IgD-negative memory B cell (primary cell): ENCODE results near the gene C5orf15. TPM values are rescaled to one million over a fixed set of nuclear protein-coding genes. Genes with fewer than 3 reads are reported as not detected.

Source experiments
- H3K27ac Mint-ChIP-seq, 3 donors: one replicate each; pipeline ENCODE4 v1.8.0; 2020 to 2022; ENCODE audit warnings: mild to moderate bottlenecking in 3 of 3, mixed read lengths in 3 of 3, moderate library complexity in 1 of 3
- H3K27me3 Mint-ChIP-seq: one replicate; pipeline ENCODE4 v1.8.0; 2021; ENCODE audit warnings: mixed read lengths
- H3K36me3 Mint-ChIP-seq: one replicate; pipeline ENCODE4 v1.8.0; 2020; ENCODE audit warnings: mild to moderate bottlenecking, mixed read lengths
- H3K4me1 Mint-ChIP-seq, 3 donors: one replicate each; pipeline ENCODE4 v1.8.0; 2020 to 2022; ENCODE audit warnings: mixed read lengths in 3 of 3, mild to moderate bottlenecking in 1 of 3
- H3K4me3 Mint-ChIP-seq, 4 donors: one replicate each; pipeline ENCODE4 v1.8.0; 2020 to 2022; ENCODE audit warnings: mild to moderate bottlenecking in 4 of 4, mixed read lengths in 4 of 4, moderate library complexity in 3 of 4
- H3K9me3 Mint-ChIP-seq, 3 donors: one replicate each; pipeline ENCODE4 v1.8.0; 2020 to 2021; ENCODE audit warnings: mixed read lengths in 3 of 3, mild to moderate bottlenecking in 1 of 3
- polyA plus RNA-seq: library from polyadenylated mRNA; unstranded; fragments of 300-500 nt; fragmentation: Illumina TruSeq; gene quantifications from one replicate; pipeline ENCODE4 v1.2.3, GENCODE V29; 2021

The C5orf15 gene
- polyA plus RNA-seq, 1 donor from 2014 or later = 25.5 TPM

DNA sequence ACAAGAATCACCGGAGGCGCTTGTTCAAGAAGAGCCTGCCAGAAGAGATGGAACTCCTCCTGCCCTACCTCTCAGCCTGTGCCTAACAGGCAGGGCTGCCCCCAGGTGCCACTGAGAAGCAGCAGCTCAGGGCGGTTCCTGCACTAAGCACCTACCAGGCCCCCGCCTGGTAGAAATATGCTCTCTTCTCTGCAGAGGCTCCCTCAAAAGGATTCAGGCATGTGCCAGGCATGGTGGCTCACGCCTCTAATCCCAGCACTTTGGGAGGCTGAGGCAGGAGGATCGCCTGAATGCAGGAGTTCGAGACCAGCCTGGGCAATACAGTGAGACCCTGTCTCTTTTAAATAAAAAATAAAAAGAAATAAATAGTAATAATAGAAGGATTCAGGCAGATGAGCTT lies 30.4 kb upstream of the C5orf15 start:
- H3K27ac Mint-ChIP-seq = no peak overlapping the region
- H3K4me1 Mint-ChIP-seq = peaks cover 51 to 62% (median 54%) of the 10 kb centered on the region in 3 donors
- peak overlapping the region in 1 of 4 donors; percentile 5 for H3K4me3 Mint-ChIP-seq
- H3K27me3 Mint-ChIP-seq = no peaks in the 10 kb centered on the region
- no peaks in the 10 kb centered on the region for H3K36me3 Mint-ChIP-seq
- H3K9me3 Mint-ChIP-seq = no peaks in the 10 kb centered on the region

DNA sequence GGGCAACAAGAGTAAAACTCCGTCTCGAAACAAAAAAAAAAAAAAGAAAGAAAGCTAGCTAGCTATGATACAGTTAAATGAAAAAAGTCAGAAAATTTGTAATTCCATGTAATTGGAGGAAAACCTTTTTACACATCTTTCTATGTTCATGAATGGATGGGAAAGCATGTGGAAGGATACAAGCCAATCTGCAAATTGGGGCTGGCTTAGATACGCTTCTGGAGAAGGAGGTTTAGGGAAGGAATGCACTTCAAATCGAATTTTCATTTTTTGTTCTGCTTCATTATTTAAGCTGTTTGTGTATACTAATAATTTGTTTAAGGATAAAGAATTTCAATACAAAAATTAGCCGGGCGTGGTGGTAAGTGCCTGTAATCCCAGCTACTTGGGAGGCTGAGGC lies 29.6 kb upstream of the C5orf15 start:
- Mint-ChIP-seq H3K4me1 (peaks cover 48 to 61% (median 50%) of the 10 kb centered on the region in 3 donors), H3K36me3 (no peaks in the 10 kb centered on the region), H3K4me3 (no peak overlapping the region), H3K9me3 (no peaks in the 10 kb centered on the region), H3K27me3 (no peaks in the 10 kb centered on the region), H3K27ac (no peak overlapping the region)

DNA sequence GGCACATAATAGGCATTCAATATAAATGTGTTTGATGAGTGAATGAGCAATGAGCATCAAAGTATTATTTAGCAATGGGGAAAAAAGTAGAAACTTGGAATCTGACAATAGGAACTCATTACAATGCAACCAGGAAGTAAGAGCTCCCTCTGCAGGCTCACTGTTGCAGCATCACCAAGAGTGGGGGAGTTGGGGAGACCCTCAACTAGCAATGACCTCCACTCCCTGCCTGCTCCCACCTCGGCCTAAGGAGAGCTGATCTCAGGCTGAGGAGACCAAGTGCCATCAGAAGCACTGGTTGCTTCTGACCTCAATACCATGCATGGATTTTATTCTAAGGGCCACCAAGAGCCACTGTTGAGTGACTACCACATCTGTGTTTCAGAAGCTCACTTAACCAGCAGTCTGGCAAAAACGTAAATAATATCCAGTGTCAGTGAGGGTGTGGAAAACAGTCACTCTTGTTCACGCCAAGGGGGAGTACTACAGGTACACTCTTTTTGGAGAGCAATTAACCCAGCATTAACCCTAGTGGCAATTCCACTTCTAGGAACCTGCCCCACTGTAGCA lies 28.3 kb upstream of the C5orf15 start:
- peaks cover 42 to 55% (median 44%) of the 10 kb centered on the region in 3 donors for H3K4me1 Mint-ChIP-seq
- H3K27ac Mint-ChIP-seq = peak overlapping the region in 1 of 3 donors; percentile 2
- no peaks in the 10 kb centered on the region for H3K9me3 Mint-ChIP-seq
- H3K4me3 Mint-ChIP-seq = peak overlapping the region in 2 of 4 donors; percentile 9 to 22
- no peaks in the 10 kb centered on the region for H3K36me3 Mint-ChIP-seq
- H3K27me3 Mint-ChIP-seq = no peaks in the 10 kb centered on the region

DNA sequence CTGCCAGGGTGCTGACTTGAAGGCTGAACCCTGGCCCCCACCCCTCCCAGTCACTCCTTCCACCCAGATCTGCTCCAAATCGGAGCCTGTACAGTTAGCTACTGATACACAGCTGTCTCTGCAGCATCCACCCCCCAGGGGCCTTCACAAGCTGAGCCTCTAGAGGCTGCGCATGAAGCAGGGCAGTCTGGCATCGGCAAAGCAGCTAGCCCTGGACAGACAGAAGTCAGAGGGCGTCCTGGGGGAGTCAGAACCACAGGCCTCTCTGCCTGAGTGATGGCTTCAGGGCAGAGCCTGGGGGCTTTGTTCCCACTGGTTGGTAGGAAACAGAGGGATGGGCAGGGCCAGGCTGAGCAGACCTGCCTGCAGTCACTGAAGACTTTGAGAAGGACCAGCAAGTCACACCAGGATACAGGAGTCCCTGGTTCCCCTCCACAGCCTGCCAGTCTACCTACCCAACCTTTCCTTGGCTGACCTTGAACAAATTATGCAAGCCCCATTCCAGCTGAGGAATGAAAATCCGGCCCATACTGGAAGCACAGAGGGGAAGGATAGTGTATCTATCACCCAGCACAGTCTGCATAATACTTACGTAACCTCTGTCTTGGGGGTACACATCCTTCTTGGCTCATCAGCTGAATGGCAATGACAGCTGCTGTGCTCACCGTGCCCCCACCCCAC lies 27.6 kb upstream of the C5orf15 start:
- H3K27ac Mint-ChIP-seq = no peak overlapping the region
- H3K4me1 Mint-ChIP-seq = peaks cover 41 to 52% (median 41%) of the 10 kb centered on the region in 3 donors
- H3K4me3 Mint-ChIP-seq = no peak overlapping the region
- H3K9me3 Mint-ChIP-seq = no peaks in the 10 kb centered on the region
- no peaks in the 10 kb centered on the region for H3K27me3 Mint-ChIP-seq
- no peaks in the 10 kb centered on the region for H3K36me3 Mint-ChIP-seq

DNA sequence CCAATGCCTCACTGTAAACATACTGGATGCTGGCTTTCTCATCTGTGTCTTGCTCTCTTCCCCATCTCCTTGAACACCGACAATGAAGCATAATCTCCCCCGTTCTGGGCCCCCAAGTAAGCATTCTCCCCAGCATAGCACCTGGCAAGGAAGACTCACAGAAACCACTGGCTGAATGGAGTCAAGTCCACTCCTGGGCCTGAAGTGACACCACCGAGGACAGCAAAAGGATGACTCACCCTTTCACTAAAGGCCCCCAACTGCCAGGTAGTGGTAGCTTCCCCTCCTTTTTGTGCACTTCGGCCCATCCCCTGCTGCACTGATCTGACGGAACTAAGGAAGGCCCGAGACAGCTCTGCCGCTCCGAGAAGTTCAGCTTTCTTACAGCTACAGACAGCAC lies 26.9 kb upstream of the C5orf15 start:
- H3K27me3 Mint-ChIP-seq = no peaks in the 10 kb centered on the region

DNA sequence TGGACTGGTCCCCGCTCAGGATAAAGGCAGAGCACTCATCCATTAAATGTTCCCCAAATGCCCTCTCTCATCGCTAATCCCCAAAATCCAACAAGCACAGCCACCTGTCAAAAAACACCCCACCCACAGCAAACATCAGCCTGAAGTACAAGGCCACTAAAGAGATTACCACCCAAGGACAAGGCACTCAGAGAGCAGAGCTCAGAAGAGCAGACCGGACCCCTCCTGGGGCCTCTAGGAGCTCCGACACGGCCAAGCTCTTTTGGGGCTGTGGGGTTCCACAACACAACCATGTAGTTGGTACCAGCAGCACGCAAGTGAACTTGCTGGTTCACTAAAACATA lies 26.5 kb upstream of the C5orf15 start:
- no peaks in the 10 kb centered on the region for H3K27me3 Mint-ChIP-seq
- peak overlapping the region in 1 of 4 donors; percentile 56 for H3K4me3 Mint-ChIP-seq
- no peaks in the 10 kb centered on the region for H3K36me3 Mint-ChIP-seq
- no peaks in the 10 kb centered on the region for H3K9me3 Mint-ChIP-seq
- peak overlapping the region in 2 of 3 donors; percentile 50 to 93 for H3K27ac Mint-ChIP-seq
- H3K4me1 Mint-ChIP-seq = peaks cover 38 to 46% (median 41%) of the 10 kb centered on the region in 3 donors

More for the DNA sequence above, 26.9 kb upstream of the C5orf15 start:
- Mint-ChIP-seq H3K27ac (peak overlapping the region in 2 of 3 donors; percentile 50 to 93), H3K9me3 (no peaks in the 10 kb centered on the region), H3K36me3 (no peaks in the 10 kb centered on the region), H3K4me3 (peak overlapping the region in 1 of 4 donors; percentile 56), H3K4me1 (peaks cover 40 to 49% (median 41%) of the 10 kb centered on the region in 3 donors)

DNA sequence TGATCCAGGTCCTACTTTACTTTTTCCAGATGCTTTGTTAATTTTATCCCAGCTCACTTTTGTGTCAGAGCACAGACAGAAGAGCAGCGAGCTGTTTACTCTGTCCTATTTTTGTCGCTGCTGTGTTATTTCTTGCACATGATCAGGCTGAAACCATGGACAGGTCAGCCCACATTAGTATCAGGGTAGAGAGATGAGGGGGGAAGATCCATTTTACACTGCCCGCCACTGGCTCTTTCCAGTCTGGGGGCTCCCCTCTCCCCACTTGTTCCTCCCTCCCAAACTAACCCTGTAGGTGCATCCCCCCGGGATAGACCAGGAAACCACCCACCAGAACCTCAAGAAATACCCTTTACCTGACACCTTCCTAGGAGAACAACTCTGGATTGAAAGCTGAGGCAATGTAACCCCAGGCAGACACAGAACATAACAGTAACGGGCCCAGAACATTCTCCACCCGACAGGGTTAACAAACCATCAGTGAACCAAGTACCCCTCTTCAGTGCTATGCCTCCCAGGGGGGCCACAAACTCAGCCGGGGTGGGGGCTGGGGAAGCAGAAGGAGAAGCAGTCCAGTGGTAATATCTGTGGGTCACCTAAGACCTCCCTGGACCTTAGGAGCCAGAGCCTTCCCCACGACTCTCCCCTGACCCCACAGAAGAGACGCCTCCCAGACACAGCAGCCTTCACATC lies 26.0 kb upstream of the C5orf15 start:
- Mint-ChIP-seq H3K4me3 (peak overlapping the region in 1 of 4 donors; percentile 60), H3K4me1 (peaks cover 33 to 41% (median 37%) of the 10 kb centered on the region in 3 donors), H3K36me3 (no peaks in the 10 kb centered on the region), H3K27me3 (no peaks in the 10 kb centered on the region), H3K9me3 (no peaks in the 10 kb centered on the region), H3K27ac (peak overlapping the region in 1 of 3 donors; percentile 93)

DNA sequence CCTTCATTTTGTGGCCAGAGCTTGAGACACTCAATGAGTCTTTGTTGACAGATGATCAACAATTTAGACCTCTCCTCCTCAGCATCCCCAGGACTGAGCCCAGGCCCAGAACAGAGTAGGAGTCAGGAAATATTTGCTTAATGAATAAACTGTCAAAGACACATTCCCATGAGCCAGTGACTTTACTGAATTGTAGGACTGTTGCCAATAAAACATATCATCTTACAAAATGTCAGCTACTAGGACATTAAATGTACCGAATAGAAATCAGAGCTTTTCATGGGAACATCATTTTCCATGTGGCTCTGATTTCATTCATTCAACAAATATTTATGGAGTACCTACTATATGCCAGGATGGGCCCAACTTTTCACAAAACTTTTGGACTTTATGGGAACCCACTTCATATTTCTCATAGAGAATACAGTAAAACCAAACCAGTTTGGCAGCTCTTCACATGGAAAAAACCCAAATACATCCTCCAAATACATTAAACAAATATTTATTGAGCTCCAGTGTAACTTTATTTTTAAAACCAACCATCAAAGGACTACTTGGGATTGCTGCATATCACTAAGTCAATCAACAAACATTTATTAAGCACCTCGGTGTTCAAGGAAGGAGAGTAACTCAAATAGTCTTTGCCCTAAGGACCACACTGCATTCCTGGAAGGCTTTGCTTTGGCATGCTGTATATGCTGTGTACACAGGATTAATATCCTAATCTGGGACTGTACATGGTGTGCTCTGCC lies 24.9 kb upstream of the C5orf15 start:
- Mint-ChIP-seq H3K27ac (peak overlapping the region in 1 of 3 donors; percentile 19), H3K9me3 (no peaks in the 10 kb centered on the region), H3K4me3 (peak overlapping the region in 1 of 4 donors; percentile 35), H3K27me3 (no peaks in the 10 kb centered on the region), H3K4me1 (peaks cover 33 to 39% (median 36%) of the 10 kb centered on the region in 3 donors), H3K36me3 (no peaks in the 10 kb centered on the region)

DNA sequence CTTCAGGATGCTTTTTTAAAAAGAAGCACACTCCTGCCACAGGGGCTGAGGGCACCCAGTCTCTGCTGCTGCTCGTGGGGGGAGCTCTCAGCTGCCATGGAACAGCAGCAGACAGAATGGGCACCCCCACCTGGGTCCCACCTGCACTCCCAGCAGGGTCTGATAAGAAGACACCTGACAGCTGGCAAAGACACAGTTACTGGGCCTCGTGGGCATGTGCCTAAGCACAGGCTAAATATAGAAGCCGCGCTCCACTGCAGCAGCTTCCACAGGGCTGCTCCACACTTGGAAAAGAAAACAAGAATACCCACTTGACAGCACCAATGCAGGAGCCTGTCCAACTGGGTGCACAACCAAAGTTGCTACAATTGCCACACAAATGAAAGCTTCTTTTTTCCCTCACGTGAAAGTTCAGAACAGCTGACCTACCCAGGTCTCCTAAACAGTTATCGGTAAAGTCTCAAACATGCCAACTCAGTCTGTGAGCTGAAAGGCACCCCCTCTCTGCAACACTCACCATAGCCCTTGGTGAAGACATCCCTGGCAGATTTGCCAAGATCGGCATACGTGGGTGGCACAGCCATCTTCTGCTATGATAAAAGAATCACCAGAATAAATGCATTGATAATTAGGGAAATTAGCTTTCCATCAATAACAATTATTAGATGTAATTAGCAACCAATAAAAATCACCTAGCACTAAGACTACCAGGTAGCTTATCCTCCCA lies 24.2 kb upstream of the C5orf15 start:
- H3K27me3 Mint-ChIP-seq = no peaks in the 10 kb centered on the region
- peaks cover 29 to 36% (median 34%) of the 10 kb centered on the region in 3 donors for H3K4me1 Mint-ChIP-seq
- H3K36me3 Mint-ChIP-seq = peaks cover 4% of the 10 kb centered on the region
- H3K9me3 Mint-ChIP-seq = no peaks in the 10 kb centered on the region
- peak overlapping the region in 1 of 4 donors; percentile 35 for H3K4me3 Mint-ChIP-seq
- peak overlapping the region in 1 of 3 donors; percentile 76 for H3K27ac Mint-ChIP-seq

DNA sequence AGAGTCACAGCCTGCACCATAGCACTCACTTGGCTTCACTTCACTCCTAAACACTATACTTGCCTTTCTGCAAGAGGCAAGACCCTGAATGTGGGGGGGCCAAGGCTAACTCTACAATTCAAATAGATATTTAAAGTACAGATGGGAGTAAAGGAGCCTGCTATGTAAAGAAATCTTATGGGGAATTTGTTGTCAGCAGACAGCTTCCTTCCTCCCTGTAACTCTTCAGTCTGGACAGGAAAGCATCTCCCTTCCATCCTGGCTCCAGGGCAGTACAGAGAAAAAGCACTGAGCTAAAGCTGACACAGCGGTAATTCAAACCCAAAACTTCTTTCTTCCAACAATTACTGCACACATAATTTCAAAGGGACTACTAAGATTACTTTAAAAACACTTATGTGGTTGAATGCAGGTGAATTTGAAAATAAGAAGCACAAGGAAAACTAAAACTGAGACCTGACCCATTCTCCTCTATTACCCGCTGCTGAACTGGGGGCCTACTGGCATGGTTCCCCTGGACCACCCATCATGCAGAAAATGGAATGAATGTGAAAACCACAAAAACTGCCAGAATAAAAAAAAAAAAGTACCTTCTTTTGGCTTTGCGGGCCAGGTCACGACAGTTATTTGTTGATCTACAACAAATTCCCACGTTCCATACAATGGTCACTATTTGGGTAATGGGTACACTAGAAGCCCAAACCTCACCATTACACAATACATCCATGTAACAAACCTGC lies 22.9 kb upstream of the C5orf15 start:
- Mint-ChIP-seq H3K9me3 (no peaks in the 10 kb centered on the region), H3K4me3 (no peak overlapping the region), H3K27me3 (no peaks in the 10 kb centered on the region), H3K27ac (no peak overlapping the region), H3K4me1 (peaks cover 24 to 28% (median 27%) of the 10 kb centered on the region in 3 donors), H3K36me3 (peaks cover 4% of the 10 kb centered on the region)

DNA sequence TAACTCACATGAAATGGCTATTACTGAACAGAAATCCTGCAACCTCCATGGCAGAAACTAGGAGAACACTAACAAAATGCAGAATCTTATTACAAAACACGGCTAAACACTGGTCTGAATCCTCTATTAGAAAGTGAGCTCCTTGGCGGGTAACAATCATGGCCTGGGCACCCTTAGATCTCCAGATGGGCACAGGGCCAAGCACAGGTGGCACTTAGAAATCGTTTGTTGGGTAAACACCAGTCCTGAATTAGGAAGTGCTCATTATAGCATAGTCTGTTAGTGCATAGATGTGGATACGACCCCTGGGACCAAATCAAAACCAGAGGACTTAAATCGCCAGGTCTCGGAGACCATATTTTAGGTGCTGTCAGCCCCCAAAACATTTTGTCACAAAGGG lies 22.0 kb upstream of the C5orf15 start:
- Mint-ChIP-seq H3K27me3 (no peaks in the 10 kb centered on the region), H3K36me3 (peaks cover 4% of the 10 kb centered on the region), H3K27ac (peak overlapping the region in 1 of 3 donors; percentile 53), H3K9me3 (no peaks in the 10 kb centered on the region), H3K4me3 (no peak overlapping the region), H3K4me1 (peaks cover 23 to 31% (median 26%) of the 10 kb centered on the region in 3 donors)

DNA sequence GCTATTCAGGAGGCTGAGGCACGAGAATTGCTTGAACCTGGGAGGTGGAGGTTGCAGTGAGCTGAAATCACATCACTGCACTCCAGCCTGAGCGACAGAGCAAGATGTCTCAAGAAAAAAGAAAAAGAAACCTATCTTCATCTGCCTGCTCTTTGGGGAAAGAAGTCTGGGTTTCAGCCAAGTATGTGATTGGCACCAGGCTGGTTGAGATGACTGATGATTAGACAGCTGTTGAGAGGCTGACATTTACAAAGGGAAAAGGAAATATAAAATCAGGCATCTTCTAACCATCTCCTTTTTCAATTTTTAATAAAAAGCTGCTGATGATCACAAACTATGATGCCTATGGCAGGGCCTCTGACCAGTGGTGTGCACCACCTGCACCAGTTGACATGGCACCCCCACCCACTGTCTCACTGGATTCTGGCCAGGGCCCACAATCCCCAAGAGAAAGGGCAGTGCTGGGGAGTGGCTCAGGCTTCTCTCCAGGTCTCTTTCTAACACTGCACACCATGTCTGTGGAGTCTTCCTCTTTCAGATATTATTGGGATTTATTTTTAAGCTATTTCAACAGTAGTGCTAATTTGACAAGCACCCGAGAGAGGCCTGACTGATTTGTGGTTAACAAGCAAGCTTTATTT lies 17.2 kb upstream of the C5orf15 start:
- H3K4me3 Mint-ChIP-seq = no peak overlapping the region
- H3K9me3 Mint-ChIP-seq = no peaks in the 10 kb centered on the region
- H3K27me3 Mint-ChIP-seq = no peaks in the 10 kb centered on the region
- H3K36me3 Mint-ChIP-seq = peaks cover 4% of the 10 kb centered on the region
- H3K27ac Mint-ChIP-seq = peak overlapping the region in 1 of 3 donors; percentile 80
- peaks cover 0 to 8% (median 3%) of the 10 kb centered on the region in 3 donors for H3K4me1 Mint-ChIP-seq

DNA sequence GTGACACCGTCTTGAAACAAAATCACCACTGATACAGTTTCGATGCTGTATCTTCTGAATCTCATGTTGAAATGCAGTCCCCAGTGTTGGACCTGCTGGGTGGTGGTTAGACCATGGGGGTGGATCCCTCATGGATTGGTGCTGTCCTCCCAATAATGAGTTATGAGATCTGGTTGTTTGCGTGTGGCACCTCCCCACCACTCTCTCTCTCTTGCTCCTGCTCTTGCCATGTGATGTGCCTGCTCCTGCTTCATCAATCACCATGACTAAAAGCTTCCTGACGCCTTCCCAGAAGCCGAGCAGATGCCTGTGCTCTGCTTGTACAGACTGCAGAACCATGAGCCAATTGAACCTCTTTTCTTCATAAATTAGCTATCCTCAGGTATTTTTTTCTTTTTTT lies 15.2 kb upstream of the C5orf15 start:
- H3K4me3 Mint-ChIP-seq = peak overlapping the region in 1 of 4 donors; percentile 9
- peak overlapping the region in 1 of 3 donors; percentile 12 for H3K27ac Mint-ChIP-seq
- peaks cover 3 to 14% (median 5%) of the 10 kb centered on the region in 3 donors for H3K4me1 Mint-ChIP-seq
- H3K9me3 Mint-ChIP-seq = no peaks in the 10 kb centered on the region
- no peaks in the 10 kb centered on the region for H3K27me3 Mint-ChIP-seq
- peaks cover 7% of the 10 kb centered on the region for H3K36me3 Mint-ChIP-seq
